ENCODE measurements around the gene TCP11.

TCP11 gene

DNA sequence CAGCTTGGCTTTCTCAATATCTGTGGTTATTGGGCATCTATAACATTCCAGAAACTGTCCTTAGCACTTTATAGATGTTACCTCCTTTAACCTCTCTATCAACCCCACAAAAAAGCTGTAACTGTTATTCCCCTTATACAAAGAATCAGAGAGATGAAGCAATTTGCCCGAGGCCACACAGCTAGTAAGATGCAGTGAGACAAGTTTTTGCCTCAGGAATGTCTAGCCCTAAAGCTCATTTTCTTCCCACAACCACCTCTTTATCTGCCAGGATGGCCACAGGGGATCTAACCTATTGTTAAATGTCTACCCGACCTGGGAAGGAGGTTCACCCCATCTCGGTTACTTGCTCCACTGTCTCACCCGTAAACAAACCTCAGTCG, 31.9 kb upstream of the TCP11 start:
- no peak for DNase-seq (ENCODE audit: low read depth, low spot score)

- no peak for DNase-seq (ENCODE audit: low read depth, low spot score)
Measured at GRCh38 chr6:35170891-35171290, 29.8 kb upstream of the TCP11 start.

DNA sequence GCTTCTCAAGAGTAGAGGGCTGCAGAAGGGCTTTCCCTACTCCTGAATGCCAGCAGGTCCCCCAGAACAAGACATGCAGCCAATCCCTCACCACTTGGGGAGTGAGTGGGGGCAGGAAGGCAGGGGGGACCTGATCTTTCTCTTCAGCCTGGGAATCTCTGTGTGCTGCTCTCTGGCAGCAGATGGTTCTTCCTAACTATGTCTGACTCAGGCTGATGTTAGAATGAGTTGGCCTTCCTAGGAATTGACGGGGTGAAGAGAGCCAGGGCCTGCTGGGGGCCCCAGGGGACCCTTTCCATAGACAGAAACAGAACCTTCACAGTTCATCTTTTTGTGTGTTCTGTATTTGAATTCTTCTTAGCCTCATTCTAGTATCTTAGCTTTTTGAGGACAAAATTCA, 29.0 kb upstream of the TCP11 start:
- DNase-seq (ENCODE audit: low read depth, low spot score), result no peak

DNA sequence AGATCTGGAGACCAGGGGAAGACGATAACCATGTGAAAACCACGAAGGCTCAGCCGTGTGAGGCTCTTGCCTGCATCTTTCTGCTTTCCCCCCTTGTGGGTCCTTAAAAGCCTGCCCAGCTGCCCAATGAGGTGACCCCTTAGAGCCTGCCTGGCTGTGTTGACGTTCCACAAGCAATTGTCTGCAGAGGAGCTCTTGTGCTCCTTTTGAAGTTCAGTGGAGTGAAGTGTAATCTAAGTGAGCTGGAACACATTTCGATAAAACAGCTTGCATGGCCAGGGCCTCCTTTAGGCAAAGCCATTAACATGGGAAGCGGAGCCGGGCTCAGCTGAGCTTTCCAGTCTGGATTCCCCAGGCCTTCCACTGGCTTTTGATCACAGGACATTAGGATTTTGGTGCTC, 27.3 kb upstream of the TCP11 start:
- DNase-seq (ENCODE audit: low read depth, low spot score), result no peak

DNA sequence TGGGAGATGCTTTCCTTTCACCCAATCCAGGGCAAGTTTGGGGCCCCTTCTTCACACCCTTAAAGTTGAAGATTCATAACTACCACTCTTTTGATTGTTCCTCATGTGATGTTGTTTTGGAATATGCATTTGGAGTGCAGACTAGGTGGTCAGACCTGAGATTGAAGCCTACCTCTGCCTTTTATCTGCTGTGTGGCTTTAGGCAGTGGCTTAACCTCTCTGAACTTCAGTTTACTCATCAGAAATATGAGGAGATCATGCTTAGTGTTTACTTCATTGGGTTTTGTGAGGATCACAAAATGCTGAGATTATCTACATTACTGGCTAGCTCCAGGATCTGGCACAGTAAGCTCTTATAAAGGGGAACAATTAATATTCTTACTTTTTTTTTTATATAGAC, 26.4 kb upstream of the TCP11 start:
- no peak for DNase-seq (ENCODE audit: low read depth, low spot score)

- DNase-seq (ENCODE audit: low read depth, low spot score), result no peak
Measured at GRCh38 chr6:35166520-35166919, 25.4 kb upstream of the TCP11 start.

GRCh38 chr6:35166116-35166515, 25.0 kb upstream of the TCP11 start:
- no peak for DNase-seq (ENCODE audit: low read depth, low spot score)

DNA sequence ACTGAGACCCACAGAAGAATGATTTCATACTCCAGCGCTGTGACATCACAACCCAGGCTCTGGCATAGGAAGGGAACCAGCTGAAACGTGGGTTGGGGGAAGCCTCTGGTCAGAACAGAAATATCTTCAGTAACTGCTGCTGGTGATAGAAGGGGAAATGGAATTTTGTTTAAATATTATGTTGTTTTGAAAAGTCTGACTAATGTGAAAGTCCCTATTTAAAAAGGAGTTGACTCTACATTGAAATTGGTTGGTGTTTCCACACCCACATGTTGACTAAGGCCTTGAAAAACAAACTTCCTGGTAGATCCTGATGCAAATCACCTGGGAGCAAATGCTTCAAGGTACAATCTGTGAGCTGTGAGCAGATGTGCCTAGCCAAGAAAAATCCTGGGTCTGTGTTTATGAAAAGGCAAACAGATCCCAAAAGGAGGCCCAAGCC, 24.5 kb upstream of the TCP11 start:
- DNase-seq (ENCODE audit: low read depth, low spot score), result no peak

GRCh38 chr6:35164868-35165267, 23.7 kb upstream of the TCP11 start:
- no peak for DNase-seq (ENCODE audit: low read depth, low spot score)

DNA sequence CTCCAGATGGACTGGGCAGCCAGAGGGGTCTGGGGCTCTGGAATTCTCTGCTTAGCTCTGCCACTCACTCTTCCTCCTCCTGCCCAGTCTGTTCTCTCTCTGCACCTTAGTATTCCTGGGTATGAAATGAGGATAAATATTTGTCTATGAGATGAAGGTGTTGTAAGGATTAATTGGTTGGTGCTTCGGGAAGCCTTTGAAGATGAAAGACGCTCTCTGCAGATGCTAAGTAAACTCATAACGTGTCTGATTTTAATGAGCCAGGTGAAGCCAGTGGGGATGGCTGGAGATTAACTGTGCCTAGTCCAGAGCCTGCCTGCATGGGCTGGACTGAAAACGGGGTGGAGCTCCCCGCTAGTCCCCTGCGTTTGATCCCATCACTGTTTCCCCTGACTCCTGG, 23.1 kb upstream of the TCP11 start:
- DNase-seq (ENCODE audit: low read depth, low spot score), result no peak

GRCh38 chr6:35163836-35164235, 22.7 kb upstream of the TCP11 start:
- no peak for DNase-seq (ENCODE audit: low read depth, low spot score)

- no peak for DNase-seq (ENCODE audit: low read depth, low spot score)
Measured at GRCh38 chr6:35161776-35162607, 20.9 kb upstream of the TCP11 start.

- DNase-seq (ENCODE audit: low read depth, low spot score), result no peak
Measured at GRCh38 chr6:35161266-35161665, 20.1 kb upstream of the TCP11 start.

DNA sequence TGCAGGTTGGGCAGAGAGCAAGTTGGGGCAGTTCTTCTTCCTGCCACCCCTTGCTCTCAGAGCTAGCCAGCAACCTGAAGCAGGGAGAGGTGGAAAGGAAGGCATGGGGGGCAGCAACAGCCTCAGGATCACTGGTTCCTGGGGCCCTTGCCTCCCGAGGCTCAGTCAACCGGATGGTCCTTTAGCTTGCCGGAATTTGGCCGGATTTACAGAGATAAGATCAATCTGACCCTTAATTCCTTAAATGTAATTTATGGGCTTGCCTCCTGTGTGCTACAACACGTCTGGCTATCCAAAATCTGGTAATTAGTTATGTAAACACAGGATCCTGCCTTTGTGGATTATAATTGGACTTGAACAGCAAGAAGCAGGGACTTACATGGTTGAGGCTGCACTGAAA, 19.5 kb upstream of the TCP11 start:
- no peak for DNase-seq (ENCODE audit: low read depth, low spot score)

DNA sequence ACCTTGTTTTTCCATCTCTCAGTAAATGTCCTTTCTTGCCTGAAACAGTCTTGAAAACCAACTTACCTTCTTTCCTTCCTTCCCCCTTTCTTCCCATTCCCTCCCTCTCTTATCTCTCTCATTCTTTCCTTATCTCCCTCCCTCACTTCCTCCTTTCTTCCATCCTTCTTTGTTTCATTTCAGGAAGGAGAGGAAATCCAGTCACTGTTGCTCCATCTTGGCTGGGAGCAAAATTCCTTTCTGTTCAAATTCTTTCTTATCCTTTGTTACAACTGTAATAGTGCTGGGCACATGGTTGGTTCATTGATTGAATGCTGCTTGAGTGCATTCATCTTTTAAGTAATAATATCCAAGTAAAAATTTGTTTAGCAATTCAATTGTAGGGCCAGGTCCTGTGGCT, 17.4 kb upstream of the TCP11 start:
- no peak for DNase-seq (ENCODE audit: low read depth, low spot score)

GRCh38 chr6:35154947-35155346, 13.8 kb upstream of the TCP11 start:
- no peak for DNase-seq (ENCODE audit: low read depth, low spot score)

DNA sequence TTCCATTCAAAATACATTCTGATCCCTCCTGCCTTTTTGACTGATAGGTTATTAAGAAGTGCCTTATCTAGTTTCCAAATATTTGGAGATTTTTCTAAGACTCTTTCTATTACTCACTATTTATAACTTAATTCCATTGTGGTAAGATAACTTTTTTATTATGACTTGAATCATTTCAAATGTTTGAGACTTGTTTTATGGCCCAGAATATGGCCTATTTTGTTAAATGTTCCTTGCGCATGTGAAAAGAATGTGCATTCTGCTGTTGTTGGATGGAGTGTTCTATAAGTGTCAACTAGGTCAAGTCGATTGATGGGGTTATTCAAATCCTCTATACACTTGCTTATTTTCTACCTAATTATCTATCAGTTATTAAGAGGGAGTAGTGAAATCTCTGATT, 13.1 kb upstream of the TCP11 start:
- no peak for DNase-seq (ENCODE audit: low read depth, low spot score)

DNA sequence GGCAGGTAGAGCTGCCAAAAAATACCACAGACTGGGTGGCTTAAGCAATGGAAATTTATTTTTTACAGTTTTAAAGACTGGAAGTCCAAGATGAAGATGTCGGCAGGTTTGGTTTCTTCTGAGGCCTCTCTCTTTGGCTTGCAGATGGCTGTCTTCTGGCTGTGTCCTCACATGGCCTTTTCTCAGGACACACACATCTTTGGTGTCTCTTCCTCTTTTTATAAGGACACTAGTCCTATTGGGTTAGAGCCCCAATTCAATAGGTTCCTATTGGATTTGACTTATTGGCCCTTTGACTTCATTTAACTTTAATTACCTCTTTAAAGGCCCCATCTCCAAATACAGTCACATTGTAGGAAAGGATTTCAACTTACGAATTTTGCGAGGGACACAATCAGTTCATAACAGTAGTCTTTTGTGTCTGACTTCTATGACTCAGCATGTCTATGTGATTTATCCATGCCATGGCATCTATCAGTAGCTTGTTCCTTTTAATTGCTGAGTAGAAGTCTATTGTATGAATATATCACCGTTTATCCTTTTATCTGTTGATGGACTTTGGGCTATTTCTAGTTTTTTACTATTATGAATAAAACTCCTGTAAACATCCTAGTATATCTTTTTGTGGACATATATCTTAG, 11.0 kb upstream of the TCP11 start:
- no peak for DNase-seq (ENCODE audit: low read depth, low spot score)

GRCh38 chr6:35151466-35151865, 10.3 kb upstream of the TCP11 start:
- no peak for DNase-seq (ENCODE audit: low read depth, low spot score)

DNA sequence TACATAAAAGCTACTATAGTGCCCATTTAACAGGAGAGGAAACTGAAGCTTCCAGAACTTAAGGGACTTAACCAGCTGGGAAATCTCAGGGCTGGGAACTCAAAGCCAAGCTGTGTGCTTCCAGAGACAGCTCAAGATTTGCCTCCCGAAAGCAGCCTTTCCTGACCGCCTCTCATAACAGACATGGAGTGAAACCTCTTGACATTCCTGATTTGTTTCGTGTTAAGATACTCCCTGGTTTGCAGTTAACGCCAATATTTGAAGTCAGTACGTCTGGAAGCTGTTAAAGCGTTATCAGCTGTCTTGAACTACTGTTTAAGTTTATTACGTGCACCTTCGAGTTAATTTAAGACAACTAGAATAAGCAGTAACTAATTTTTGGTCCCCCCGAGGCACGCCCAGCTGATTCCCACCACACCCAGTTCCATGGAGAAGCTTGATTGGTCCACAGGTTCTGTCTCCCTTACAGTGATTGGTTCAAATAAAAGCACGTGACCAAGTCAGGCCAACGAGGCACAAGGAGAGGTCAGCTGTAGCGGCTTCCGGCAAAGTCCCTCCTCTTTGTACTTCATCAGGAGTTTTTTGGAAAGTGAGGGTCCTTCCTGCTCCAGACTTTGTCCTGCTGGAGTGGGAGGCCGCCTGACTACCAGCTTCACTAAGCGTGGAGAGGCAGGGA, 8.9 kb upstream of the TCP11 start:
- no peak for DNase-seq (ENCODE audit: low read depth, low spot score)

GRCh38 chr6:35148167-35148741, 7.1 kb upstream of the TCP11 start:
- peak; percentile 96 for DNase-seq (ENCODE audit: low read depth, low spot score)

DNA sequence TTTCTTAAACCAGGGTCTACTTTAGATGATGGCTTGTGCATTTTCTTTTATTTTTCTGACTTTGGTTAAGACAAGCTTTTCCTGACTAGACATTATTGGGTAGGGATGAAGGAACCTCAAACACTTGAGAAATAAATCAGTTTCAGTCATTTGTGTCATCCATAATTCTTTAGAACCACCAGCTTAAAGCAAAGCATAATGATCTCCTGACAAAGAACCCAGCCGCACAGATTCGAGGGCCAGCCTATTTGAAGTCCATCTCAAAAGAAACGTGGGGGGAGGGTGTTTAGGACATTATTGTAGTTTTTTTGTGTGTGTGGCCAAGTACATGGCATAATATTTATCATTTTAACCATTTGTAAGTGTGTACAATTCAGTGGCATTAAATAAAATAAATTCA, 6.3 kb upstream of the TCP11 start:
- no peak for DNase-seq (ENCODE audit: low read depth, low spot score)

GRCh38 chr6:35147026-35147425, 5.9 kb upstream of the TCP11 start:
- no peak for DNase-seq (ENCODE audit: low read depth, low spot score)
